Astrocyte (in vitro differentiated cells and primary cell): ENCODE data around the gene NRBF2. TPM values are rescaled to one million over a fixed set of nuclear protein-coding genes. Genes with fewer than 3 reads are reported as not detected.
A peak's percentile ranks its signal among the peaks of the same experiment; 100 is the strongest.

ENCODE experiments used
- DNase-seq: peaks from one replicate; pipeline ENCODE4 v3.0.0-alpha.2; 2010; ENCODE audit warnings: low read depth
- FAIRE-seq: peaks from 2 replicates; lab custom pipeline; 2011; peaks lifted over from hg19 to GRCh38; lab: Jason Lieb, UNC
- H2AFZ ChIP-seq: 2 replicates; pipeline ENCODE4 v1.6.0; 2012; ENCODE audit warnings: low read depth, low read length, inconsistent platforms
- H3K27ac ChIP-seq: 2 replicates; pipeline ENCODE4 v1.5.1; 2011; ENCODE audit warnings: low read depth, low read length, inconsistent platforms
- H3K27me3 ChIP-seq: 2 replicates; pipeline ENCODE4 v1.6.0; 2011; ENCODE audit warnings: low read length, inconsistent platforms; ENCODE audit not compliant: insufficient read depth
- H3K36me3 ChIP-seq: 2 replicates; pipeline ENCODE4 v1.5.1; 2011; ENCODE audit warnings: low read length, inconsistent platforms; ENCODE audit not compliant: insufficient read depth
- H3K4me1 ChIP-seq: 2 replicates; pipeline ENCODE4 v1.5.1; 2011; ENCODE audit warnings: low read length, inconsistent platforms; ENCODE audit not compliant: insufficient read depth
- H3K4me2 ChIP-seq: 2 replicates; pipeline ENCODE4 v1.6.0; 2012; ENCODE audit warnings: low read length, inconsistent platforms
- H3K4me3 ChIP-seq: 2 replicates; pipeline ENCODE4 v1.5.1; 2011; ENCODE audit warnings: low read depth, mild to moderate bottlenecking, low read length, inconsistent platforms; ENCODE audit not compliant: insufficient read depth
- H3K79me2 ChIP-seq: 2 replicates; pipeline ENCODE4 v1.6.0; 2012; ENCODE audit warnings: mild to moderate bottlenecking, low read length, inconsistent platforms; ENCODE audit not compliant: insufficient read depth
- H3K9ac ChIP-seq: 2 replicates; pipeline ENCODE4 v1.6.0; 2012; ENCODE audit warnings: mild to moderate bottlenecking, low read length, inconsistent platforms
- H3K9me3 ChIP-seq: 2 replicates; pipeline ENCODE4 v1.5.1; 2012; ENCODE audit warnings: low read depth, mild to moderate bottlenecking, low read length, inconsistent platforms; ENCODE audit not compliant: insufficient read depth
- H4K20me1 ChIP-seq: 2 replicates; pipeline ENCODE4 v1.6.0; 2012; ENCODE audit warnings: low read length, inconsistent platforms; ENCODE audit not compliant: insufficient read depth
- H3K27ac Mint-ChIP-seq: one replicate; pipeline ENCODE4 v1.8.0; 2021; ENCODE audit warnings: mild to moderate bottlenecking, mixed read lengths; ENCODE audit not compliant: unreplicated experiment
- H3K27me3 Mint-ChIP-seq: one replicate; pipeline ENCODE4 v1.8.0; 2021; ENCODE audit warnings: low read depth, mixed read lengths; ENCODE audit not compliant: unreplicated experiment
- H3K36me3 Mint-ChIP-seq: one replicate; pipeline ENCODE4 v1.8.0; 2021; ENCODE audit warnings: low read depth, mixed read lengths; ENCODE audit not compliant: unreplicated experiment
- H3K4me1 Mint-ChIP-seq: one replicate; pipeline ENCODE4 v1.8.0; 2021; ENCODE audit warnings: low read depth, mixed read lengths; ENCODE audit not compliant: unreplicated experiment
- H3K4me3 Mint-ChIP-seq: one replicate; pipeline ENCODE4 v1.8.0; 2021; ENCODE audit warnings: mild to moderate bottlenecking, moderate library complexity, mixed read lengths; ENCODE audit not compliant: unreplicated experiment
- H3K9me3 Mint-ChIP-seq: one replicate; pipeline ENCODE4 v1.8.0; 2021; ENCODE audit warnings: mild to moderate bottlenecking, mixed read lengths; ENCODE audit not compliant: unreplicated experiment
- CTCF ChIP-seq: IDR thresholded peaks from 2 replicates; pipeline ENCODE4 v1.5.1; 2011; ENCODE audit warnings: low read depth, mild to moderate bottlenecking, inconsistent platforms, low read length, moderate library complexity; ENCODE audit not compliant: insufficient read depth
- EZH2 ChIP-seq: IDR thresholded peaks from 2 replicates; pipeline ENCODE4 v1.6.1; 2012; ENCODE audit warnings: mild to moderate bottlenecking, low read length, inconsistent platforms; ENCODE audit not compliant: insufficient read depth
- total RNA-seq: library from RNA; stranded (reverse); gene quantifications from 2 replicates; pipeline ENCODE4 v1.2.1, GENCODE V29; 2021

Gene NRBF2
- total RNA-seq, 1 donor from 2014 or later = 55.4 TPM

GRCh38 chr10:63129888-63130287 is 3.2 kb upstream of the NRBF2 start:
- H3K4me2 ChIP-seq = no peak overlapping the region
- Mint-ChIP-seq H3K4me3 (no peak overlapping the region), H3K27me3 (no peaks in the 10 kb centered on the region), H3K4me1 (peaks cover 12% of the 10 kb centered on the region), H3K27ac (peak overlapping the region; percentile 63), H3K9me3 (peaks cover 10% of the 10 kb centered on the region), H3K36me3 (peaks cover 7% of the 10 kb centered on the region)
- peak overlapping the region; percentile 14 for H2AFZ ChIP-seq
- H3K36me3 ChIP-seq = no peaks in the 10 kb centered on the region
- DNase-seq (peak; percentile 30), FAIRE-seq (no peak)
- peaks cover 10% of the 10 kb centered on the region for H4K20me1 ChIP-seq
- H3K9me3 ChIP-seq = no peaks in the 10 kb centered on the region
- no peaks in the 10 kb centered on the region for H3K27me3 ChIP-seq
- no peak overlapping the region for H3K27ac ChIP-seq
- TF ChIP-seq EZH2 = no peak
- no peak for TF ChIP-seq CTCF
- no peak overlapping the region for H3K4me3 ChIP-seq
- no peaks in the 10 kb centered on the region for H3K4me1 ChIP-seq
- no peak overlapping the region for H3K9ac ChIP-seq
- H3K79me2 ChIP-seq = peaks cover 17% of the 10 kb centered on the region

GRCh38 chr10:63132651-63133055 is 475 bp upstream of the NRBF2 start:
- H3K27me3 ChIP-seq = no peaks in the 10 kb centered on the region
- peak overlapping the region; percentile 81 for H2AFZ ChIP-seq
- peaks cover 8% of the 10 kb centered on the region for H3K36me3 Mint-ChIP-seq
- H3K27me3 Mint-ChIP-seq = no peaks in the 10 kb centered on the region
- peak overlapping the region; percentile 93 for H3K4me3 Mint-ChIP-seq
- H3K4me1 Mint-ChIP-seq = peaks cover 22% of the 10 kb centered on the region
- DNase-seq = no peak
- no peaks in the 10 kb centered on the region for H3K36me3 ChIP-seq
- no peak for TF ChIP-seq EZH2
- TF ChIP-seq CTCF = no peak
- no peaks in the 10 kb centered on the region for H3K9me3 ChIP-seq
- peak overlapping the region; percentile 90 for H3K4me2 ChIP-seq
- peak overlapping the region; percentile 41 for H3K27ac Mint-ChIP-seq
- H3K9me3 Mint-ChIP-seq = peaks cover 10% of the 10 kb centered on the region
- FAIRE-seq = no peak
- H3K4me1 ChIP-seq = no peaks in the 10 kb centered on the region
- H3K9ac ChIP-seq = no peak overlapping the region
- H3K27ac ChIP-seq = no peak overlapping the region
- H3K79me2 ChIP-seq = peaks cover 45% of the 10 kb centered on the region
- peak overlapping the region; percentile 88 for H3K4me3 ChIP-seq
- H4K20me1 ChIP-seq = peaks cover 37% of the 10 kb centered on the region

- Mint-ChIP-seq H3K4me1 (peaks cover 19% of the 10 kb centered on the region), H3K9me3 (peaks cover 10% of the 10 kb centered on the region), H3K4me3 (peak overlapping the region; percentile 93), H3K36me3 (peaks cover 11% of the 10 kb centered on the region), H3K27ac (peak overlapping the region; percentile 87), H3K27me3 (no peaks in the 10 kb centered on the region)
- TF ChIP-seq CTCF (no peak), EZH2 (no peak)
- no peaks in the 10 kb centered on the region for H3K9me3 ChIP-seq
- H3K4me3 ChIP-seq = peak overlapping the region; percentile 88
- H4K20me1 ChIP-seq = peaks cover 48% of the 10 kb centered on the region
- no peak for DNase-seq
- no peak for FAIRE-seq
- H2AFZ ChIP-seq = peak overlapping the region; percentile 76
- H3K79me2 ChIP-seq = peaks cover 56% of the 10 kb centered on the region
- no peaks in the 10 kb centered on the region for H3K27me3 ChIP-seq
- no peaks in the 10 kb centered on the region for H3K36me3 ChIP-seq
- peak overlapping the region; percentile 98 for H3K9ac ChIP-seq
- H3K4me1 ChIP-seq = no peaks in the 10 kb centered on the region
- H3K4me2 ChIP-seq = peak overlapping the region; percentile 90
- H3K27ac ChIP-seq = peak overlapping the region; percentile 93
Observed at GRCh38 chr10:63133821-63134557, 861 bp downstream of the NRBF2 start.
